Activated naive CD4-positive, alpha-beta T cell treated with Interleukin-2 at 50 U/mL for 16 hours (primary cell): ENCODE measurements around the gene PEX11G.

Experiments
- DNase-seq: peaks from one replicate; pipeline ENCODE4 v3.0.0-alpha.2; 2020

Gene PEX11G

GRCh38 chr19:7492558-7492957 lies 3.7 kb upstream of the PEX11G start:
- DNase-seq: no peak

DNA sequence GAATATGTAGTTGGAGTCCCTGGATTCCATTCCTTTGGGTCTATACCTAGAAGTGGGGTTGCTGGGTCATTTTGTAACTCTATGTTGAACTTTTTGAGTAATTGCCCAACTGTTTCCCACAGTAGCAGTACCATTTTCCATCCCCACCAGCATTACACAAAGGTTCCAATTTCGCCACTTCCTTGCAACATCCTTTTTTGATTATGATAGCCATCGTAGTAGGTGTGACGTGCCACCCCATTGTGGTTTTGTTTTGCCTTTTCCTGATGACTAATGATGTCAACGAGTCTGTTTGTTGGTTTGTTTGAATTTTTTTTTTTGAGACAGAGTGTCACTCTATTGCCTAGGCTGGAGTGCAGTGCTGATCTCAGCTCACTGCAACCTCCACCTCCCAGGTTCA lies 3.3 kb upstream of the PEX11G start:
- peak; percentile 58 for DNase-seq

DNA sequence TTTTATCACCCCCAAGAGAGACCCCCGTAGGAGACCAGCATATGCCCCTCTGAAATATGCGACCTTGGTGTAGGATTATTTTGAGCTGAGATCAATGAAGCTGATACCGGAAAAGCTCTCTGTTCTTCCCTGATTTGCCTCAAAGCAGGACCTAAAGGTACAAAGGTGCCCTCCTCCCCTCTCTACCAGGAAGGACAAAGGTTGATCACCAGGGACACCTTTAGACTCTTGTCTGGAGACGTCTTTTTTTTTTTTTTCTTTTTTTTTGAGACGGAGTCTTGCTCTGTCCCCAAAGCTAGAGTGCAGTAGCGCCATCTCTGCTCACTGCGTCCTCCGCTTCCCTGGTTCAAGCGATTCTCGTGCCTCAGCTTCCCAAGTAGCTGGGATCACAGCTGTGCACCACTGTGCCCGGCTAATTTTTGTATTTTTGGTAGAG lies 792 bp upstream of the PEX11G start:
- no peak for DNase-seq

- DNase-seq: no peak
Observed at GRCh38 chr19:7486923-7487322, 1.9 kb downstream of the PEX11G start.

DNA sequence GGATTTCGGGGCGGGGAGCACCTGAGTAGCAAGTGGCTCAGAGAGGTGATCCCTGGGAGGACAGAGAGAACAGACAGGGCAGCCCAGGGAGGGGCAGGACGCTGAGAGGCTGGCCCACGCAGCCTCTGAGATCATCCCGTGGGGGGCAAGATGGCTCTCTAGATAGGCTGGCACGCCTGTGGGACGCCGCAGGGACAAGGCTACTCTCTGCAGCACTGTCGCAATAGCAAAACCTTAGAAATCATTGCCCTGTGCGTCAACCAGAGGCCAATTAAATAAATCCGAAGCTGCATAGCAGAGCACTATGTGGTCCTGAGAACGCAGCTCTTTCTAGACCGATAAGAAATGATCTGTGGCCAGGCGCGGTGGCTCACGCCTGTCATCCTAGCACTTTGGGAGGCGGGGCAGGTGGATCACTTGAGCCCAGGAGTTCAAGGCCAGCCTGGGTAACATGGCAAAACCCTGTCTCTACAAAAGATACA lies 5.1 kb downstream of the PEX11G start:
- no peak for DNase-seq

- DNase-seq: no peak
Observed at GRCh38 chr19:7482584-7483439, 6.0 kb downstream of the PEX11G start.

GRCh38 chr19:7480970-7481255 lies 7.9 kb downstream of the PEX11G start:
- no peak for DNase-seq

GRCh38 chr19:7480222-7480969 lies 8.4 kb downstream of the PEX11G start:
- DNase-seq: no peak

DNA sequence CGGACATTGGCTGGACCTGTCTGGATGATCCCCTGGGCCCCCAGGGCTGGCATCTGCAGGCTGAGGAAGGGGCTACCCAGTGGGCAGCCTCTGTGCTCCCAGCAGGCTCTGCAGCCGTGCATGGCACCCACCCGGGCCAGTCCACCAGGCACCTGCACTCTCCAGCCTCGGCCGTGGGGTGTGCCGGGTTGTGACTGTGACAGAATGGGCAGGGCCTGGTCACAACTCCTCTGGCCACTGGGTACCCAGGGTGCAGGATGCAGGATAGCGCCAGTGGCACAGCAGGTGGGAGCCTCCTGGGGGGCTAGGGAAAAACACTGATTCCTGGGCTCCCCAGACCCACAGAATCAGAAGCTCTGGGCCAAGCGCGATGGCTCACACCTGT lies 10.0 kb downstream of the PEX11G start:
- DNase-seq: no peak

DNA sequence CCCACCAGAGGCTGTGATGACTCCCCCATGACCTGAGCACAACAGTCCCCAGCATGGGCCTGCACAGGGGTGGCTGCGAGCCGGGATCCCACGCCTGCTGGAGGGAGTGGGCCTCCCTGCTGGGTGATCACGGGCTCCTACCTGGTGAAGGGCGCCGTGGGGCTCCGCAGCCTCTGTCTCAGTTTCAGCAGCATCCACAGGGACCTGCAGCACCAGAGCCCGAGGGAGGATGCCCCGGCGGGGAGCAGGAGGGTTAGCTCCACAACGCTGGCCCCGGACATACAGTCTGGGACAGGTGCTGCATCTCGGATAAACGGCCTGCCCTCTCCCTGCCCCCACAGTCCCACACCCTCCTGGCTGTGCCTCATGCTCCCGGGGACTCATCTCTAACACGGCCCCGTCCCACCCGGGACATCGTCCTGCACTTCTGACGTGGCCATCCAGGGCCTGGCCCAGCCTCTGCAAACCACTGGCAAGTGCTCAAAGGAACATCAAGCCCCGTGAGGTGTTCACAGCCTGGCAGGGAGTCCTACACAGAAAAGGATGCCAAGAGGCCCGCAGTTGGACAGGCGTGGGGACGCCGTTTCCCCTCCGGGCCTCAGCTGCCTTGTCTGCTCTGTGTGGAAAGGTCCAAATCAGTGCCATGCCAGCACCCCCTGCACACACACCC lies 10.5 kb downstream of the PEX11G start:
- no peak for DNase-seq

GRCh38 chr19:7477758-7478157 lies 11.1 kb downstream of the PEX11G start:
- DNase-seq: no peak

GRCh38 chr19:7476777-7477494 lies 11.9 kb downstream of the PEX11G start:
- no peak for DNase-seq

- no peak for DNase-seq
Observed at GRCh38 chr19:7476241-7476640, 12.6 kb downstream of the PEX11G start.

- no peak for DNase-seq
Observed at GRCh38 chr19:7475665-7476064, 13.2 kb downstream of the PEX11G start.

DNA sequence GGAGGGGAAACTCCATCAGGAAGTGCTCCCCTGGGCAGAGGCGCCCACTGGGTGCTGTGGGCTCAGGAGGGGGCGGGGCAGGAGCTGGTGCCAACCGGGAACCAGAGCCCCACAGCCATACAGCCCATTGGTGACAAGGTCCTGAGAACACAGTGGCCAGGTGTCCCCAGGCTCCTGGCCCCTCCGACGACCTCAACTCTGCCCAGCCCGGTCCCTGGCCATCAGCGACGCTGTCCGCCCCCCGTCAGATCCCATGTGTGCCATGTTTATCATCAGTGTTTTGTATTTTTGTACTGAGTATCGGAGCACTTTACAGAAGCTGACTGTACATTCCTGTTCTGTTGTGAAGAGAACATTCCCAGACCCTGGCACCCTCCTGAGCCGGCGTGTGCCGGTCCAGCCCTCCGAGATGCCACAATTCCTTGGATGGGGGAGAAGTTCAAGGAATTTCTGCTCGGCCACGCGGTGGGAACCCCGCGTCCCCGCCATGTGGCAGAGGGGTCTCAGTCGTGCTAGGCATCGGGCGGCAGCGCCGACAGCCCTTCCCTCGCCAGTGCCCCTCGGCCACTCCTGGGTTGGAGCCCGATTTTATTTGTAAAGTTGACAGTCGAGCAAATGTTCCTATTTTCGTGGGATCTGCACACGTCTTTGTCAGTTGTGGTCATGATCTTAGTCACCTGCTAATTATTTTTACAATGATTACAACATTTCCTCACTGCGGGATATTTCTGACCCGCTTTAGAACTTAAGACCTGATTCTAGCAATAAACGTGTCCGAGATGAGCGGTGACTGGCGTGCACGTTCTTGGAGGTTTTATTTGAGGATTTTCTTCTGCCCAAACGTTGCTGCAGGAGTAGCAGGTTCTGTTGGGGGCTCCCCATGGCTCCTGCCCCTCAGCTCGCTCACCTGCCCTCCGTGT lies 16.9 kb downstream of the PEX11G start:
- DNase-seq: no peak

DNA sequence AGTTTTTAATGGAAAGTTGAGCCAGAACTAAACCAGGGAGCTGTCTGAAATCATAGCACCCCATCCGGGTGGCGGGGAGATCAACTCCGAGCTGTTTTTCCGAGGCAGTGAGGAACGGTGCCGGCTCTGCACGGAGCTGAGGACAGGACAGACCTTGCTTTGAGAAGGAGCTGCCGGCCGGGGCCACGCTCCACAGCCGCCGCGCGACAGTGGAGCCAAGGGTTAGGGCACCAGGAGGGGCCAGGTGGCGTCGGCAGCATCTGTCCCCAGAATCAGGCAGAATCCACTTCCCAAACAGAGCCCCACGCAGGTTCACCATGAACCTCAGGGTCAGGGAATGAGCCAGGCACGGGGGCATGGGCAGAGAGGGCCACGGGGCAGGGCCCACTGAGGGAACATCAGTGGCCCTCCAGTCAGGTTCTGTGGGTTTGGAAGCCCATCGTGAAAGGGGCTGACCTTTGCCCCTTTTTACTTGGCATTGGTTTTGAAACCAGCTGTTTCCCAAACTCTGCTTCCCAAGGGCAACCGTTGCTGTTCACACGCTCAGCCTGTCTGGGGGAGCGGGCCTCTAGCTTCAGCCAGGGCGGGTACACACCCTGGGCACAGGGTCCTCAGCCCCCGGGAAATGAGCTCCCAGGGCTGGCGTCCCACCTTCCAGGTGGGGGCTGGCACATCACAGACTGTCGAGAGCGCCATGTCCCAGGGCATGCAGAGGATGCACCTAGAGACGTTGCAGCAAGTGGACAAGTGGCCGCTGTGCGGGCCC lies 18.1 kb downstream of the PEX11G start:
- DNase-seq: no peak

- DNase-seq: no peak
Observed at GRCh38 chr19:7469669-7470285, 19.1 kb downstream of the PEX11G start.

GRCh38 chr19:7468840-7469239 lies 20.0 kb downstream of the PEX11G start:
- DNase-seq: no peak

GRCh38 chr19:7467009-7467989 lies 21.5 kb downstream of the PEX11G start:
- no peak for DNase-seq
